Endodermal cell (in vitro differentiated cells): Measurements from ENCODE around the gene PRR36. TPM values are rescaled to one million over a fixed set of nuclear protein-coding genes. Genes with fewer than 3 reads are reported as not detected.

ENCODE experiments used
- DNase-seq: peaks from one replicate; pipeline ENCODE4 v3.0.0-alpha.2; 2017
- H3K27ac ChIP-seq: 2 replicates; pipeline ENCODE4 v1.5.1; 2013; ENCODE audit warnings: mild to moderate bottlenecking, low read depth, low read length, moderate library complexity
- H3K27me3 ChIP-seq: 2 replicates; pipeline ENCODE4 v1.6.1; 2013; ENCODE audit warnings: mild to moderate bottlenecking, low read length, moderate library complexity; ENCODE audit not compliant: insufficient read depth, control insufficient read depth, poor library complexity, severe bottlenecking
- H3K36me3 ChIP-seq: 2 replicates; pipeline ENCODE4 v1.7.0; 2013; ENCODE audit warnings: mild to moderate bottlenecking, low read length, moderate library complexity; ENCODE audit not compliant: control insufficient read depth, insufficient read depth
- H3K4me1 ChIP-seq: one replicate; pipeline ENCODE4 v1.7.0; 2013; ENCODE audit warnings: low read length; ENCODE audit not compliant: control insufficient read depth, insufficient read depth
- H3K4me3 ChIP-seq: 2 replicates; pipeline ENCODE4 v1.5.1; 2013; ENCODE audit warnings: mild to moderate bottlenecking, low read length, moderate library complexity
- H3K9ac ChIP-seq: 2 replicates; pipeline ENCODE4 v1.6.1; 2013; ENCODE audit warnings: mild to moderate bottlenecking, low read length, moderate library complexity; ENCODE audit not compliant: poor library complexity, severe bottlenecking; ENCODE audit errors: extremely low read depth
- H3K9me3 ChIP-seq: 2 replicates; pipeline ENCODE4 v1.6.1; 2013; ENCODE audit warnings: mild to moderate bottlenecking, low read length, moderate library complexity; ENCODE audit not compliant: control insufficient read depth
- H3K27ac Mint-ChIP-seq: 2 replicates; pipeline ENCODE4 v1.8.0; 2020; ENCODE audit warnings: mixed read lengths
- H3K27me3 Mint-ChIP-seq: 2 replicates; pipeline ENCODE4 v1.8.0; 2021; ENCODE audit warnings: mild to moderate bottlenecking, mixed read lengths; ENCODE audit not compliant: insufficient read depth
- H3K36me3 Mint-ChIP-seq: 2 replicates; pipeline ENCODE4 v1.8.0; 2020; ENCODE audit warnings: low read depth, mixed read lengths
- H3K4me1 Mint-ChIP-seq: 2 replicates; pipeline ENCODE4 v1.8.0; 2020; ENCODE audit warnings: mixed read lengths
- H3K4me3 Mint-ChIP-seq: 2 replicates; pipeline ENCODE4 v1.8.0; 2020; ENCODE audit warnings: mild to moderate bottlenecking, moderate library complexity, mixed read lengths
- H3K9me3 Mint-ChIP-seq: 2 replicates; pipeline ENCODE4 v1.8.0; 2020; ENCODE audit warnings: mild to moderate bottlenecking, mixed read lengths
- CTCF ChIP-seq: fragments of 200-600 bp; sonication (generic); conservative IDR thresholded peaks from 2 replicates; pipeline ENCODE4 v1.5.0; 2021; ENCODE audit warnings: antibody characterized with exemption, mild to moderate bottlenecking
- WGBS, 2 experiments: methylation state at CpG; one replicate each; pipeline versions ENCODE4 v1.1.5 to v1.1.7; 2013; ENCODE audit warnings: missing lambda C conversion rate in 2 of 2, mixed read lengths in 1 of 2; ENCODE audit not compliant: insufficient coverage in 1 of 2, insufficient read length in 1 of 2; 5-methylcytosine and 5-hydroxymethylcytosine counted together
- total RNA-seq, 2 donors: library from RNA; stranded (reverse); fragmentation: NEBNext Ultra II Directional in 1 of 2; extraction: Animal tissue kit (Norgen Biotek cat#: 25700) in 1 of 2; gene quantifications; 2 replicates in 1 of 2; 3 replicates in 1 of 2; pipeline ENCODE4 v1.2.1, GENCODE V29; 2021

PRR36 gene
- total RNA-seq, 2 donors from 2014 or later = 9.5 to 20.2 TPM

- peaks cover 11% of the 10 kb centered on the region for H3K36me3 ChIP-seq
- no peak for DNase-seq
- WGBS, 2 experiments = 70 to 76% methylated on average over 21 to 24 of the region's 24 CpGs
- no peak for TF ChIP-seq CTCF
- H3K9me3 Mint-ChIP-seq = no peaks in the 10 kb centered on the region
- peaks cover 16% of the 10 kb centered on the region for H3K36me3 Mint-ChIP-seq
- no peaks in the 10 kb centered on the region for H3K9me3 ChIP-seq
- no peak overlapping the region for H3K9ac ChIP-seq
- no peak overlapping the region for H3K27ac ChIP-seq
- peak overlapping the region; percentile 53 for H3K4me3 Mint-ChIP-seq
- H3K27ac Mint-ChIP-seq = no peak overlapping the region
- H3K27me3 Mint-ChIP-seq = peaks cover 49% of the 10 kb centered on the region
- H3K4me1 Mint-ChIP-seq = peaks cover 6% of the 10 kb centered on the region
- no peak overlapping the region for H3K4me3 ChIP-seq
- peaks cover 44% of the 10 kb centered on the region for H3K27me3 ChIP-seq
- no peaks in the 10 kb centered on the region for H3K4me1 ChIP-seq
Observed at GRCh38 chr19:7915250-7916102, 41.3 kb upstream of the PRR36 start.

DNA sequence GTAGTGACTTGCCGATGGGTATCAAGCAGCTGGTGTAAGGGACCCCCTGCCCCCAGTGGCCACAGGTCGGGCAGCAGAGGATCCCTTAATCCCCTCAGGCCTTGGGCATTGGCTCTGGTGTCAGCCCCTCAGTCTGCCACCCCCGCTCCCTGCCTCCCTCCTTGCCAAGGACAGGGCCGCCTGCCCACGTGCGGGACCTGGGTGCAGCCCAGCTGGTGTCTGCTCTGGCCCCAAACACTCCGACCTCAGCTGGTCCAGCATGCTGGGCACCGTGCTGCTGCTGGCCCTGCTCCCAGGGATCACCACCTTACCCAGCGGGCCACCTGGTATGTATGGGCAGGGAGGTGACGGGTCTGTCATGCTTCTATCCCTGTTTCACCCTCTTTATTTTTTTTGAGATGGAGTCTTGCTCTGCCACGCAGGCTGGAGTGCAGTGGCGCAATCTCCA lies 40.4 kb upstream of the PRR36 start, which contains the start of gene TGFBR3L:
TSS of gene TGFBR3L (plus strand) at position 233 of the 448 bp plus-strand sequence.
- Histone ChIP-seq H3K27me3 (peaks cover 44% of the 10 kb centered on the region), H3K9me3 (no peaks in the 10 kb centered on the region), H3K4me1 (no peaks in the 10 kb centered on the region), H3K9ac (no peak within 1 kb of the TSS), H3K36me3 (peaks cover 15% of the 10 kb centered on the region), H3K4me3 (no peak within 1 kb of the TSS), H3K27ac (no peak within 1 kb of the TSS)
- peaks cover 47% of the 10 kb centered on the region for H3K27me3 Mint-ChIP-seq
- no peak within 1 kb of the TSS for H3K27ac Mint-ChIP-seq
- no peaks in the 10 kb centered on the region for H3K9me3 Mint-ChIP-seq
- TF ChIP-seq CTCF = no peak
- peaks cover 17% of the 10 kb centered on the region for H3K36me3 Mint-ChIP-seq
- H3K4me1 Mint-ChIP-seq = peaks cover 3% of the 10 kb centered on the region
- DNase-seq = no peak
- H3K4me3 Mint-ChIP-seq = peak within 1 kb of the TSS; percentile 53
- 88 to 94% methylated on average over 10 to 12 of the region's 12 CpGs for WGBS, 2 experiments

DNA sequence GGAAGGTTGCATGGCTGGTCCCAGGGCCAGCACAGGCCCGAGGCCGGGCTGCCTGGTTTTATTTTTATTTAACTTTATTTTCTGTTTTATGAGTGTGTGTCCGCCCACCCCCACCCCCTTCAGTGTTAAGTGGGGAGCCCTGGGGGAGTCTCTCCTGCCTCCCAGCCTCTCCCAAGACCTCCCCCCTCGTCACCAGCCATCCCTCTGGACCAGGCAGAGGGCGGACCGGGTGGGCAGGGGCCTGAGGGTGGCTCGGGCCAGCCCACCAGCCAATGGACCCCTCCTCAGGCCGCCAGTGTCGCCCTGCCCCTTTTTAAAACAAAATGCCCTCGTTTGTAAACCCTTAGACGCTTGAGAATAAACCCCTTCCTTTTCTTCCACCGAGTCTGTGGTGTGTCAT lies 39.9 kb upstream of the PRR36 start:
- Mint-ChIP-seq H3K9me3 (no peaks in the 10 kb centered on the region), H3K4me3 (no peak overlapping the region), H3K27me3 (peaks cover 45% of the 10 kb centered on the region), H3K27ac (no peak overlapping the region), H3K36me3 (peaks cover 17% of the 10 kb centered on the region), H3K4me1 (peaks cover 2% of the 10 kb centered on the region)
- no peak for TF ChIP-seq CTCF
- Histone ChIP-seq H3K36me3 (peaks cover 15% of the 10 kb centered on the region), H3K4me1 (no peaks in the 10 kb centered on the region), H3K4me3 (no peak overlapping the region), H3K9me3 (no peaks in the 10 kb centered on the region), H3K27me3 (peaks cover 43% of the 10 kb centered on the region), H3K9ac (no peak overlapping the region), H3K27ac (no peak overlapping the region)
- no peak for DNase-seq
- 84% methylated on average over 9 of the region's 12 CpGs; no CpG with 5 or more reads in 1 of the 2 experiments for WGBS, 2 experiments
